PFSK-1 (cell line): ENCODE measurements around the gene KAZN.

Source experiments
- FOXP2 ChIP-seq: optimal IDR thresholded peaks from 2 replicates; pipeline ENCODE3; 2011; ENCODE audit warnings: borderline replicate concordance, control low read depth, inconsistent platforms; ENCODE audit not compliant: insufficient read depth; ENCODE audit errors: extremely low read length, extremely low read depth
- POLR2AphosphoS5 ChIP-seq: IDR thresholded peaks from 2 replicates; pipeline ENCODE4 v1.6.1; 2012; ENCODE audit warnings: low read depth, mild to moderate bottlenecking, control low read depth, low read length, moderate library complexity
- SIN3A ChIP-seq: IDR thresholded peaks from 2 replicates; pipeline ENCODE4 v1.6.1; 2012; ENCODE audit warnings: mild to moderate bottlenecking, low read length, moderate library complexity, borderline replicate concordance; ENCODE audit not compliant: insufficient read depth
- TAF1 ChIP-seq: IDR thresholded peaks from 2 replicates; pipeline ENCODE4 v1.6.1; 2012; ENCODE audit warnings: low read length, control low read depth, borderline replicate concordance; ENCODE audit not compliant: insufficient read depth
- TF ChIP-seq, protein P1 (sequence below), 2 experiments: IDR thresholded peaks; 2 replicates each; pipeline versions ENCODE4 v1.6.1 to v1.8.0; 2011 to 2012; ENCODE audit warnings: low read depth in 2 of 2, low read length in 2 of 2, control low read depth in 1 of 2, inconsistent platforms in 1 of 2, mild to moderate bottlenecking in 1 of 2, moderate library complexity in 1 of 2; ENCODE audit not compliant: insufficient read depth in 1 of 2

Gene KAZN

DNA sequence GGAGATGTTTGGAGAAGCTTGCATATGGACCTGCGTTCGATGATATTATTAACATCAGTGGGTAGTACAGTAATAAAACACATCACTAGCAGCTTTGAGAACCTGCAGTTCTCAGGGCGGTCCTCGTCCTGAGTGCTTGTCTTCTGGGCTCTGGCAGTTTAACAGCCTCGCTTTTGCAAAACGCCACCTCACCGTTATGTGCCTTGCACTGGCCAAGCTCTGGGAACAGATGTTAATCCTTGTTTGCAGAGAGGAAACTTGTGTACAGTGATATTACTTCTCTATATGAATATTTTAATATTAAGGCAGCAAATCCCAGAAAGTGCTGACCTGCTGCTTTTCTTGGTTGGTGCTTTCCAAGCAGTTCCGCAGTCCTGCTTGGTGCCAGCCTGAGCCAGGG lies 387.7 kb downstream of the KAZN start:
- TF ChIP-seq, protein P1, sequence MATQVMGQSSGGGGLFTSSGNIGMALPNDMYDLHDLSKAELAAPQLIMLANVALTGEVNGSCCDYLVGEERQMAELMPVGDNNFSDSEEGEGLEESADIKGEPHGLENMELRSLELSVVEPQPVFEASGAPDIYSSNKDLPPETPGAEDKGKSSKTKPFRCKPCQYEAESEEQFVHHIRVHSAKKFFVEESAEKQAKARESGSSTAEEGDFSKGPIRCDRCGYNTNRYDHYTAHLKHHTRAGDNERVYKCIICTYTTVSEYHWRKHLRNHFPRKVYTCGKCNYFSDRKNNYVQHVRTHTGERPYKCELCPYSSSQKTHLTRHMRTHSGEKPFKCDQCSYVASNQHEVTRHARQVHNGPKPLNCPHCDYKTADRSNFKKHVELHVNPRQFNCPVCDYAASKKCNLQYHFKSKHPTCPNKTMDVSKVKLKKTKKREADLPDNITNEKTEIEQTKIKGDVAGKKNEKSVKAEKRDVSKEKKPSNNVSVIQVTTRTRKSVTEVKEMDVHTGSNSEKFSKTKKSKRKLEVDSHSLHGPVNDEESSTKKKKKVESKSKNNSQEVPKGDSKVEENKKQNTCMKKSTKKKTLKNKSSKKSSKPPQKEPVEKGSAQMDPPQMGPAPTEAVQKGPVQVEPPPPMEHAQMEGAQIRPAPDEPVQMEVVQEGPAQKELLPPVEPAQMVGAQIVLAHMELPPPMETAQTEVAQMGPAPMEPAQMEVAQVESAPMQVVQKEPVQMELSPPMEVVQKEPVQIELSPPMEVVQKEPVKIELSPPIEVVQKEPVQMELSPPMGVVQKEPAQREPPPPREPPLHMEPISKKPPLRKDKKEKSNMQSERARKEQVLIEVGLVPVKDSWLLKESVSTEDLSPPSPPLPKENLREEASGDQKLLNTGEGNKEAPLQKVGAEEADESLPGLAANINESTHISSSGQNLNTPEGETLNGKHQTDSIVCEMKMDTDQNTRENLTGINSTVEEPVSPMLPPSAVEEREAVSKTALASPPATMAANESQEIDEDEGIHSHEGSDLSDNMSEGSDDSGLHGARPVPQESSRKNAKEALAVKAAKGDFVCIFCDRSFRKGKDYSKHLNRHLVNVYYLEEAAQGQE (IDR thresholded peaks at IDR 0.05; ENCODE audit: insufficient read depth in 1 of 2, low read depth in 2 of 2, low read length in 2 of 2), result no peak
- TF ChIP-seq SIN3A, result no peak
- TF ChIP-seq FOXP2, result no peak
- no peak for TF ChIP-seq TAF1
- TF ChIP-seq POLR2AphosphoS5, result no peak

DNA sequence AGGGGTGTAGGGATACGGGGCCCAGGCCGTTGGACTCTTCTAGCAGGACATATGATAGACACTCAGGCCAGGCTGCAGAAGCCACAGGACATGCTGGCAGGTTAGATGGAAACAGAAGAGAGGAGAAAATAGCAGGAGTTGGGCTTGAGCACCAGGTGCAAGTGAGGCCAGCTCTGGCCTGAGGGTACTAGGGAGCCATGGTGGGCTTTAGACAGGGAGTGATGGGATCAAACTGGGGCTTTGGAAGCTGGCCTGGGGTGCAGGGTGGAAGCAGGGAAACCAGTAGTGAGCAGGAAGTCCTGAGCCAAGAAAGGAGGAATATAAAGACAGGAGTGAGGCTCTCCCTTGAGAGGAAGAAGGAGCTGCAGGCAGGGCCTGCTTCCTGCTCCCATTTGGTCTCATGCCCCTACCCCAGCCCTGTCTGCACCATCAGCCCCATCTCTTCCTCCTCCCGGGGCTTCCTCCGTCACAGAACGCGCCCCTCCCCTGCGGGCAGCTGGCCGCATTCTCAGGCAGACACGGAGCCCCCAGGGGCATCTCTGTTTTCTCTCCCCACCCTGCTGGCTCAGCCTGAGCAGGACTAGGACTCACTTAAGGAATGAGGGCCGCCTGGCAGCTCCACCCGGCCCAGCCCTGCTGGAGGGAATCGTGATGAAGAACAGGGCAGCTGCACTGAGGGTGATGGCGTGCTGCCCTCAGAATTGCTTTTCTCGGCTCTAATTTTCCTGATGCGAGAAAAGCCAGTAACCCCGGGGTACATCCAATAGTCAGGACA lies 389.5 kb downstream of the KAZN start:
- TF ChIP-seq TAF1, result no peak

DNA sequence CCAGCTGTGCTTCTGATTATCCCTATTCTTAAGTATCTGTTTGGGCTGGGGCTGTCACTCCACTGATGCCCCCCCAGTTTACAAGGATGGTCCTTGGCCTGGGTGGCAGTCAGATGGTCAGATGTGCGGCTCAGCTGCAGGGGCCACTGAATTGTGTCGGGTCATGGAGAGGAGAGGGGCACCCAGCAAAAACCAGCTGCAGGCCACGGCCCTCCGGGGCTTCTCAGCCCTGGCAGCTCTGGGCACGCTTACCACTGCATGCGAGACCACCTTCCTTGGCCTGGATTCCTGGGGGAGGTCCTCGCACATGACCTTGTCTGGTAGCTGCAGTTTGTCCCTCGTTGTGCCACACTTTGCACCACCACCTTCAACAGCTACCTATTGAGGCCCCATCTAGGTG lies 390.2 kb downstream of the KAZN start:
- no peak for TF ChIP-seq POLR2AphosphoS5
- no peak for TF ChIP-seq SIN3A
- no peak for TF ChIP-seq FOXP2
- TF ChIP-seq, protein P1 (IDR thresholded peaks at IDR 0.05; ENCODE audit: insufficient read depth in 1 of 2, low read depth in 2 of 2, low read length in 2 of 2), result no peak

DNA sequence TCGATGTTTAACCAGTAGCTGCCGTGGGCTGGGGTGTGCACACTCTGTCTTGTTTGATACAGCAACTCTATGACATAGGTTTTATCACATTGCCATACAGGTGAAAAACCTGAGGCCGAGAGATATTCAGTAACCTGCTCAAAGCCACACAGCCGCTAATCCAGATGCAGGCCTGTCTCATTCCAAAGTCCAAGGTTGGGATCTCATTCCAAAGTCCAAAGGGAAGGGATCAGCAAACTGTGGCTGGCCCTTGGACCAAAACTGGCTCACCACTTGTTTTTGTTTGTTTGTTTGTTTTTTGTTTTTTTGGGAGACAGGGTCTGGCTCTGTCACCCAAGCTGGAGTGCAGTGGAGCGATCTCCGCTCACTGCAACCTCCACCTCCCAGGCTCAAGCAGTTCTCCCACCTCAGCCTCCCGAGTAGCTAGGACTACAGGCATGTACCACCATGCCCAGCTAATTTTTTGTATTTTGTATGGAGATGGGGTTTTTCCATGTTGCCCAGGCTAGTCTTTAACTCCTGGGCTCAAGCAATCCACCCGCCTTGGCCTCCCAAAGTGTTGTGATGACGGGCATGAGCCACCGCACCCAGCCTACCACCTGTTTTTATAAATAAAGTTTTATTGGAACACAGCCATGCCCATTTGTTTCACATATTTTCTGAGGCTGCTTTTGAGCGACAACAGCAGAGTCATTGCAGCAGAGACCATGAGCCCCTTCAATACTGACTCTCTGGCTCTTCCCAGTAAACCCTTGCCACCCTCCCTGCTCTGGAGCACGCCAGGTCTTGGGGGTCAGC lies 391.6 kb downstream of the KAZN start:
- TF ChIP-seq POLR2AphosphoS5, result no peak
- TF ChIP-seq TAF1, result no peak
- no peak for TF ChIP-seq SIN3A
- TF ChIP-seq FOXP2, result no peak

GRCh38 chr1:14993414-14993813 lies 394.9 kb downstream of the KAZN start:
- TF ChIP-seq SIN3A (no peak), POLR2AphosphoS5 (no peak), FOXP2 (no peak)

DNA sequence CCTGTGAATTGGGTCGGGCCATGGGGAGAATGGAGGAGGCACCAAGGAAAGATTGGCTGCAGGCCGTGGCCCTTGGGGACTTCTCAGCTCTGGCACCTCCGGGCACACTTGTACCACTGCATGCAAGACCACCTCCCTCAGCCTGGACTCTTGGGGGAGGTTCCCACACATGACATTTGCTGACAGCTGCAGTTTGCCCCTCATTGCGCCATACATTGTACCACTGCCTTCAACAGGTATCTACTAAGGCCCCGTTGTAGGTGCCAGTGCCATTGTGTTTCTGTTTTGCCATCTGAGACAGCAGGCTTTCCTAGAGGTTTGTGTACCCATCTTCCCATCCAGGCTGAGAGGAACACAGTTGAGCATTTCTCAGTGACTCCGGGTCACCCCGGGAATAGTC lies 395.7 kb downstream of the KAZN start:
- TF ChIP-seq, protein P1 (IDR thresholded peaks at IDR 0.05; ENCODE audit: insufficient read depth in 1 of 2, low read depth in 2 of 2, low read length in 2 of 2), result no peak
- no peak for TF ChIP-seq FOXP2
- TF ChIP-seq TAF1, result no peak
- TF ChIP-seq SIN3A, result no peak
- TF ChIP-seq POLR2AphosphoS5, result no peak
